Uterus (tissue), 4 donors: ENCODE results near the gene SEC11A. TPM values are rescaled to one million over a fixed set of nuclear protein-coding genes. Genes with fewer than 3 reads are reported as not detected.
"Not testable (repeated sequence)": the region's sequence is repeated elsewhere in the genome, so short reads cannot be mapped to it uniquely, and the experiment has no call there.

ENCODE experiments used
- DNase-seq, 2 donors: peaks; one replicate each; pipeline ENCODE4 v3.0.0-alpha.2; 2019 to 2020
- H3K27ac ChIP-seq, 2 donors: fragments of 200-600 bp; sonication (generic); 1 replicate in 1 of 2; 2 replicates in 1 of 2; pipeline ENCODE4 v1.5.1; 2016 to 2018
- H3K27me3 ChIP-seq, 2 donors: fragments of 200-600 bp; sonication (generic); one replicate each; pipeline ENCODE4 v1.5.1; 2018 to 2019; ENCODE audit warnings: control low read depth in 1 of 2
- H3K36me3 ChIP-seq, 2 donors: fragments of 200-600 bp; sonication (generic); one replicate each; pipeline ENCODE4 v1.5.1; 2019; ENCODE audit warnings: control low read depth in 1 of 2
- H3K4me1 ChIP-seq, 2 donors: fragments of 200-600 bp; sonication (generic); one replicate each; pipeline ENCODE4 v1.5.1; 2018 to 2019; ENCODE audit warnings: control low read depth in 1 of 2
- H3K4me3 ChIP-seq, 2 donors: fragments of 200-600 bp; sonication (generic); 1 replicate in 1 of 2; 2 replicates in 1 of 2; pipeline ENCODE4 v1.5.1; 2018 to 2019; ENCODE audit warnings: mild to moderate bottlenecking in 1 of 2
- H3K9me3 ChIP-seq, 2 donors: fragments of 200-600 bp; sonication (generic); one replicate each; pipeline ENCODE4 v1.5.1; 2019; ENCODE audit warnings: control low read depth in 1 of 2
- CTCF ChIP-seq, 4 experiments: fragments of 200-600 bp in 2 of 4; fragments of 450-650 bp in 2 of 4; sonication (generic) in 2 of 4; IDR thresholded peaks; one replicate each; pipeline ENCODE4 v1.5.1; 2016 to 2019; ENCODE audit warnings: antibody characterized with exemption in 4 of 4, mild to moderate bottlenecking in 2 of 4, moderate library complexity in 1 of 4
- POLR2A ChIP-seq, 2 donors: fragments of 450-650 bp; IDR thresholded peaks; one replicate each; pipeline ENCODE4 v1.6.1; 2016; ENCODE audit warnings: antibody characterized with exemption in 2 of 2, mild to moderate bottlenecking in 1 of 2, moderate library complexity in 1 of 2
- intact Hi-C: fragments of 100-400 bp; cut with DNase I; formaldehyde crosslinking; loops from one replicate; pipeline ENCODE4 v1.15.1; 2023; ENCODE audit warnings: low total_unique reads
- total RNA-seq, 4 donors: library from RNA; depleted of rRNA in 3 of 4; stranded (reverse); fragments of >200 nt in 3 of 4; gene quantifications; one replicate each; pipeline versions ENCODE4 v1.1.0 to v1.2.4, GENCODE V29; 2014 to 2023
- donor health status: DM: yes; HTN: yes; CAD: no.

Gene SEC11A
- total RNA-seq, 4 donors from 2014 or later, result 117 to 261 (median 204) TPM

- H3K4me1 ChIP-seq, result no peaks in the 10 kb centered on the region
- intact Hi-C loops, result no loop called here
- H3K4me3 ChIP-seq, result no peak overlapping the region
- DNase-seq, result no peak
- H3K36me3 ChIP-seq, result no peaks in the 10 kb centered on the region
- TF ChIP-seq CTCF (IDR thresholded peaks at IDR 0.05) (no peak), POLR2A (IDR thresholded peaks at IDR 0.05) (no peak)
- no peak overlapping the region for H3K27ac ChIP-seq
- no peaks in the 10 kb centered on the region for H3K9me3 ChIP-seq
- H3K27me3 ChIP-seq, result no peaks in the 10 kb centered on the region
Observed at GRCh38 chr15:84737005-84737404, 21.1 kb upstream of the SEC11A start.

- intact Hi-C loops, result no loop called here
- H3K9me3 ChIP-seq, result no peaks in the 10 kb centered on the region
- H3K4me1 ChIP-seq, result no peaks in the 10 kb centered on the region
- no peak overlapping the region for H3K27ac ChIP-seq
- DNase-seq, result no peak
- H3K36me3 ChIP-seq, result no peaks in the 10 kb centered on the region
- no peaks in the 10 kb centered on the region for H3K27me3 ChIP-seq
- no peak overlapping the region for H3K4me3 ChIP-seq
- TF ChIP-seq CTCF (IDR thresholded peaks at IDR 0.05) (no peak), POLR2A (IDR thresholded peaks at IDR 0.05) (no peak)
Observed at GRCh38 chr15:84736375-84736774, 20.4 kb upstream of the SEC11A start.

- H3K27ac ChIP-seq, intact Hi-C loops, DNase-seq, H3K4me1 ChIP-seq, H3K36me3 ChIP-seq, H3K4me3 ChIP-seq, H3K27me3 ChIP-seq, H3K9me3 ChIP-seq: not testable (repeated sequence)
Observed at GRCh38 chr15:84735480-84736061, 19.6 kb upstream of the SEC11A start.

GRCh38 chr15:84734794-84735479, 19.0 kb upstream of the SEC11A start:
- Histone ChIP-seq H3K9me3 (no peaks in the 10 kb centered on the region), H3K27ac (no peak overlapping the region), H3K36me3 (no peaks in the 10 kb centered on the region), H3K4me1 (no peaks in the 10 kb centered on the region), H3K4me3 (no peak overlapping the region), H3K27me3 (no peaks in the 10 kb centered on the region)
- DNase-seq, result no peak
- no peak for TF ChIP-seq POLR2A (IDR thresholded peaks at IDR 0.05)
- intact Hi-C loops, result no loop called here

- intact Hi-C loops, result no loop called here
- no peak for DNase-seq
- no peak overlapping the region for H3K27ac ChIP-seq
- no peaks in the 10 kb centered on the region for H3K4me1 ChIP-seq
- no peaks in the 10 kb centered on the region for H3K36me3 ChIP-seq
- TF ChIP-seq CTCF (IDR thresholded peaks at IDR 0.05), result no peak
- TF ChIP-seq POLR2A (IDR thresholded peaks at IDR 0.05), result no peak
- H3K27me3 ChIP-seq, result no peaks in the 10 kb centered on the region
- no peaks in the 10 kb centered on the region for H3K9me3 ChIP-seq
- H3K4me3 ChIP-seq, result no peak overlapping the region
Observed at GRCh38 chr15:84731774-84732173, 15.8 kb upstream of the SEC11A start.

- Histone ChIP-seq H3K9me3 (no peaks in the 10 kb centered on the region), H3K4me1 (no peaks in the 10 kb centered on the region), H3K27me3 (no peaks in the 10 kb centered on the region), H3K27ac (no peak overlapping the region), H3K36me3 (no peaks in the 10 kb centered on the region), H3K4me3 (no peak overlapping the region)
- intact Hi-C loops, result no loop called here
- TF ChIP-seq POLR2A (IDR thresholded peaks at IDR 0.05), result no peak
- no peak for TF ChIP-seq CTCF (IDR thresholded peaks at IDR 0.05)
- DNase-seq, result no peak
Observed at GRCh38 chr15:84727429-84727828, 11.5 kb upstream of the SEC11A start.
